Prostate gland (tissue), 2 donors: ENCODE measurements around the gene RPUSD1.

ENCODE experiments used
- CTCF ChIP-seq, 4 experiments: fragments of 200-600 bp in 2 of 4; fragments of 450-650 bp in 2 of 4; sonication (generic) in 2 of 4; IDR thresholded peaks; 1 replicate in 3 of 4; 2 replicates in 1 of 4; pipeline ENCODE4 v1.5.1; 2016 to 2019; ENCODE audit warnings: antibody characterized with exemption in 4 of 4, mild to moderate bottlenecking in 2 of 4, moderate library complexity in 2 of 4
- POLR2AphosphoS5 ChIP-seq: sonication (generic); formaldehyde crosslinking; IDR thresholded peaks from one replicate; pipeline ENCODE4 v1.6.1; 2017; ENCODE audit warnings: antibody characterized with exemption

- TF ChIP-seq POLR2AphosphoS5 (no peak), CTCF (IDR thresholded peaks at IDR 0.05) (no peak)
These were observed 47.8 kb downstream of the RPUSD1 start for GRCh38 chr16:740459-740763.
